IPS-NIHi11 (cell line): Measurements from ENCODE around the gene NEK8.

ENCODE experiments used
- DNase-seq: peaks from one replicate; pipeline ENCODE4 v3.0.0; 2012; ENCODE audit warnings: mixed read lengths, low spot score

The NEK8 gene

GRCh38 chr17:28744972-28745785, 16.6 kb downstream of the NEK8 start:
- DNase-seq: peak; percentile 25

- DNase-seq: no peak
Observed at GRCh38 chr17:28745786-28746411, 17.3 kb downstream of the NEK8 start.

DNA sequence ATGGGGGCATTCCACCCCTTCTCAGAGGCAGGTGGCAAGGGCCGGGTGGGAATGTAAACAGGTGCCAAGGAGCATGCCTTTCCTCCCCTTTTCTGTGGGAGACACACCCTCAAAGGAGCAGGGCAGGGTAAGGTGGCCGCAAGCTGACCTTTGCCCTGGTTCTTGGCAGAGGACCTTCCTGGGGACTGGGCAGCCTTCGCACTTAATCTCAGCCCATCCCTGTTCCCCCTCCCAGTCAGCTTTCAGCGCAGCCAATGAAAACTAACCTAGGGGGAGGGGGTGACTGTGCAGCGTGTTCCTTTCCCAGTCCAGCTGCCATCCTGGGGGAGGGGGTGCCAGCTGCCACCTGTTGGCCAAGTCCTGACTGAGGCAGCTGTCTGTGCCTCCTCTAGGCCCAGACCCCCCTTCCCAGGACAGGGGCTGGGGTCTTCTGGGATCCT, 18.0 kb downstream of the NEK8 start:
- DNase-seq: no peak

DNA sequence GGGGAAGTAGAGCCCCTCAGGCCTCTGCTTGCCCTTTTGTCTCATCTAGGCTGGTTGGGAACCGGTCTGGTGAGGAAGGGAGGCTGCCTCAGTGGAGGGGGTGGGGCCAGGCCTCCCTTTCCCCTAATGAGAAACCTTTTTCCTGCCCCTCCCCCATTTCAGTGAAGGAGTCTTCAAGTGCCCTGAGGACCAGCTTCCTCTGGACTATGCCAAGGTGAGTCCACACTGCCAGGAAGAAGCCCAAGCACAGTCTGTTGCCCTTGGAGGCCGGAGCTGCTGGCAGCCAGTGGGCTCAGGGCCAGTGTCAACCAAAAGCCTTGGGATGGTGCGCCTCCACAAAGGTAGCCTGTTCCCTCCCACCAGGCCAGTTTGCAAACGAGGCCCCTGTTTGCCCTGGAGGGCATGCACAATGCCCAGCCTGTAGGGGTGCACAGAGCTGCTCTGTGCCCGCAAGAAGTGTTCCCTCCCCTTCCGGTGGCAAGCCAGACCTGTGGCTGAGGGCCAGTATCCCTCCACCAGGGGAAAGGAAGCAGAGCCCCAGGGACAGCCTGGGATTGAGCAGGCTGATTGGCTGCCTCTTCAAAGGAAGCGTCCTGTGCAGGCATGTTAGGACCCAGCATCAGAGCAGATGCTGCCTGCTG, 18.6 kb downstream of the NEK8 start:
- DNase-seq: no peak

DNA sequence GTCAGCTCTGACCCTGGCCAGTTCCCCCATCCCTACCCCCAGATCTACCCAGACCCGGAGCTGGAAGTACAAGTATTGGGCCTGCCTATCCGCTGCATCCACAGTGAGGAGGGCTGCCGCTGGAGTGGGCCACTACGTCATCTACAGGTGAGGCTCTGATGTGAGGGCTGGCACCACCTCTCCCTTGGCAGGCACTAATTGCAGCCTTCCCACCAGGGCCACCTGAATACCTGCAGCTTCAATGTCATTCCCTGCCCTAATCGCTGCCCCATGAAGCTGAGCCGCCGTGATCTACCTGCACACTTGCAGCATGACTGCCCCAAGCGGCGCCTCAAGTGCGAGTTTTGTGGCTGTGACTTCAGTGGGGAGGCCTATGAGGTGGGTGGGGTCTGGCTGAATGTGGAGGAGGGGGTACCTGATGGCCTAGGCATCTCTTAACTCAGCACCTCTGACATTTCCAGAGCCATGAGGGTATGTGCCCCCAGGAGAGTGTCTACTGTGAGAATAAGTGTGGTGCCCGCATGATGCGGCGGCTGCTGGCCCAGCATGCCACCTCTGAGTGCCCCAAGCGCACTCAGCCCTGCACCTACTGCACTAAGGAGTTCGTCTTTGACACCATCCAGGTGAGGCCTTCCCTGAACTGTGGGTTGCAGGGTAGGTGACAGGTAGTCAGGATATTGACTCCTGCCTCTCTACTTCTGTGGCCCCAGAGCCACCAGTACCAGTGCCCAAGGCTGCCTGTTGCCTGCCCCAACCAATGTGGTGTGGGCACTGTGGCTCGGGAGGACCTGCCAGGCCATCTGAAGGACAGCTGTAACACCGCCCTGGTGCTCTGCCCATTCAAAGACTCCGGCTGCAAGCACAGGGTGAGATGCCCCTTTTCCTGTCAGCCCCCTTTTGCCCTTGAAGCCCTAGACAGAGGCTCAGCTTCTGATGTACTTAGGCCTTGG, 19.5 kb downstream of the NEK8 start:
- no peak for DNase-seq

GRCh38 chr17:28748852-28749515, 20.4 kb downstream of the NEK8 start:
- no peak for DNase-seq

DNA sequence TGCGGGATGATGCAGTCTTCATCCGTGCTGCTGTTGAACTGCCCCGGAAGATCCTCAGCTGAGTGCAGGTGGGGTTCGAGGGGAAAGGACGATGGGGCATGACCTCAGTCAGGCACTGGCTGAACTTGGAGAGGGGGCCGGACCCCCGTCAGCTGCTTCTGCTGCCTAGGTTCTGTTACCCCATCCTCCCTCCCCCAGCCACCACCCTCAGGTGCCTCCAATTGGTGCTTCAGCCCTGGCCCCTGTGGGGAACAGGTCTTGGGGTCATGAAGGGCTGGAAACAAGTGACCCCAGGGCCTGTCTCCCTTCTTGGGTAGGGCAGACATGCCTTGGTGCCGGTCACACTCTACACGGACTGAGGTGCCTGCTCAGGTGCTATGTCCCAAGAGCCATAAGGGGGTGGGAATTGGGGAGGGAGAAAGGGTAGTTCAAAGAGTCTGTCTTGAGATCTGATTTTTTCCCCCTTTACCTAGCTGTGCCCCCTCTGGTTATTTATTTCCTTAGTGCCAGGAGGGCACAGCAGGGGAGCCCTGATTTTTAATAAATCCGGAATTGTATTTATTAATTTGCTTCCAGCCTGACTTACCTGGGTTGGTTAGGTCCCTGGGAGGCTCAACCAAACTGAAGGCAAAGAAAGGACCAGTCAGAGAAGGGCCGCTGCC, 21.1 kb downstream of the NEK8 start:
- DNase-seq: no peak

DNA sequence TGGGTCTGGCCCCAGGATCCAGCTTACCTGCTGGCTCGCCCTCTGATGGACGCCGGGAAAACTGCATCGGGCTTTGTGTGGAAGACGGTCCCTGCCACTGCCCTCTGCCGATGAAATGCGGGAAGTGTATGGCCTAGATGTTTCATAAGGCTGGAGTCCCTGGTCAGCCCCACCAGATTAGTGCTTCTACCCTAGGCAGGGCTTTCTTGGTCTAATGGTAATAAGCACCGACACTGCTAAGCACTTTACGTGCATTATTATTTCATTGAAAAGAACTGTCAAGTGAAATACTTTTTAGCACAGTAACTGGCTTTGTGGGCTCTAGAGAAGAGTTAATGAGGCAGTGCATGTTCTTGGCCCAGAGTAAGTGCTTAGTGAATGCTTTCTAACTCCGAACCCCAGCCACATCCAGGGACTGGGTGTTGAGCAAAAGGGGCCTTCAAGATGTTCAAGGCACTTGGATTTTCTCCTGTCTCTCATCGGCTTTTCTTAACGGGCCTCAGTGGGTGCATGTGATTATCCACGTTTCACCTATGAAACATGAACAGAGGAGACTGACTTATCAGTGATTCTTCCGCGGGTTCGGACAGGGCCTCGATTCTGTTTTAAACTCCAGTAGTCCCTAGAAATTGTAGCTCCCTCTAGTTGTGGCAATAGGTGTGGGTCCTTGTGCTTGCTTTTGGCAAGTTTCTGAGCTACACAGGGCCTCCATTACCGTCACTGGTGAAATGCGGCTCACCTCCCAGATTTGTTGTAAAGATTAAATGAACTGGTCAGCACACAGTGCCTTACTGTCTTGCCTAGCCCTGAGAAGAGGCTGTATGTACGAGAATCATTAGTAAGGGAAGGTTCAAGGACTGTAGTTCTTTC, 21.8 kb downstream of the NEK8 start:
- DNase-seq: peak; percentile 72

DNA sequence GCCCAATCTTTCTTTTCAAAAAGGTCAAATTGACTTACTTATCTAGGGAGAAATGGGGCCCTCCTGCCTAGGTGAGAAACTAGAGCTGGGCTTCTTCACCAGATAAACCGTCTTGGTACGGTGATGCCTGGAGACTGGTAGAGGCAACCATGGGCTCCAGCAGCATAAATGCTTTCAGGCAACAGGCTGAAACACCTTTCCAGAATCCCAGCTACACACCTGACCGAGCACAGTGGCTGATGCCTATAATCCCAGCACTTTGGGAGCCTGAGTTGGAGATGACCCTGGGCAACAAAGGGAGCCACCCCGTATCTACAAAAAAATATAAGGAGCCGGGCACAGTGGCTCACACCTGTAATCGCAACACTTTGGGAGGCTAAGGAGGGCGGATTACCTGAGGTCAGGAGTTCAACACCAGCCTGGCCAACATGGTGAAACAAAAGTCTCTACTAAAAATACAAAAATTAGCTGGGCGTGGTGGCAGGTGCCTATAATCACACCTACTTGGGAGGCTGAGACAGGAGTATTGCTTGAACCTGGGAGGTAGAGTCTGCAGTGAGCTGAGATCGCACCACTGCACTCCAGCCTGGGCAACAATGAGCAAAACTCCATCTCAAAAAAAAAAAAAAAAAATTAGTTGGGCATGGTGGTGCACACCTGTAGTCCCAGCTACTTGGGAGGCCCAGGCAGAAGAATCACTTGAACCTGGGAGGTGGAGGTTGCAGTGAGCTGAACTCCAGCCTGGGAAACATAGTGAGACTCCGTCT, 23.2 kb downstream of the NEK8 start:
- DNase-seq: no peak

- DNase-seq: no peak
Observed at GRCh38 chr17:28755486-28755885, 26.9 kb downstream of the NEK8 start.

- no peak for DNase-seq
Observed at GRCh38 chr17:28756049-28756804, 27.6 kb downstream of the NEK8 start.

DNA sequence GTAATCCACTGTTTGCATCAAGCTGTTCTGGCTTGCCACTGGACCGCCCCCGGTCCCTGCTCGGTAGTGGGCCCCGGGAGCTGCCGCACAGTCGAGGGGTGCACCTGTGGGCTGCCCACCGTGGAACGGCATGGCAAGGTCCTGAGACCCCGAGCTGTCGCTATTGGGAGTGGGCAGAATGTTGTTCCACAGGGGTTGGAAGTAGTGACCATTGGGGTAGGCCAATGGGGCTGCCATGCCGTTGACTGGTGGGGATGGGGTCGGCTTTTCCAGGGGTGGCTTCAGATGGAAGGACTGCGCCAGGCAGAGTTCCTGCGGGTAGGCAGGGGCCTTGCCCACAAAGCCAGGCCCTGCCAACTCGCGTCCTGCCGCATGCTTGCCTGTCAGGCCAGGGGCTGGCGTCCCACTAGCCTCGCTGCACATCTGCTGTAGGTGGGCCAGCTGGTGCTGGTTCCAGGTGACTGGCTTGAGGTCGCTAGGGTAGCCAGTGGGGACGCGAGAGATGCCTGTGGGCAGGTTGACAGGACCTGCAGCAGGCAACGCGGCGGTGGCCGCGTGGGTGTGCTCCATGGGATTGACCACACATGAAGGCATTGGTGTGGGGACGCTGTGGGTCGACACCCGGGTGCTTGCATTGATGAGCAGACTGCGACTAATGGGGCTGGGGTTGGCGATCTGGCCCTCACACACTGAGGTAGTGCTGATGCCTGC, 30.0 kb downstream of the NEK8 start:
- no peak for DNase-seq

DNA sequence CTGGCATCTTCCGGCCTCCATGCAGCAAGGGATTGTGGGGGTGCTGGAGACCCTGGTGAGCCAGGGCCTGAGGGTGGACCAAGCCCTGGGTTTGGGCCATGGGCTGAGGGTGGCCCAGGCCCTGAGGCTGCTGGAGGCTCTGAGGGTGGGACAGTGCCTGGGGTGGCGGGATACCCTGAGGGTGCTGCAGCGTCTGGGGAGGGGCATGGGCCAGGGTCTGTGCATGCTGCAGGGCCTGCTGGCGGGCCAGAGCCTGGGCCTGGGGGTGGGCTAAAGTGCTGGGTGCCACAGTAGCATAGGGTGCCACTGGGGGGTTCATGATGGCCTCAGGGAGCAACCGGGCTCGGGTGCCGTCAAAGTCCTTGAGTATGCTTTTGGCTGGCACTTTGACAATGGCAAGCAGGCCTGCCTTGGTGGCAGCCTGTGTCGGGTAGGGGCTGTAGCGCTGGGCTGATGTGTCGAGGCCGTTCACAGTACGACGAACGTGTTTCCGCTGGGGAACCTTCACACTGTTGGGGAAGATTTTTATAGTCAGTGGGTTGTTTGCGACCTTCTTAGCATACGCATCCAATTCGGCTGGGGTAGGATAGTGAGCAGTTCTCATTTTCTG, 30.8 kb downstream of the NEK8 start:
- no peak for DNase-seq

GRCh38 chr17:28760601-28761562, 32.3 kb downstream of the NEK8 start:
- DNase-seq: peak; percentile 74

GRCh38 chr17:28763137-28763799, 34.7 kb downstream of the NEK8 start:
- no peak for DNase-seq
